Suprapubic skin (tissue), 4 donors: ENCODE data around the gene MRPL32.

ENCODE experiments used
- POLR2A ChIP-seq, 2 donors: fragments of 450-650 bp; IDR thresholded peaks; one replicate each; pipeline ENCODE4 v1.6.1; 2017; ENCODE audit warnings: antibody characterized with exemption in 2 of 2, mild to moderate bottlenecking in 2 of 2, moderate library complexity in 2 of 2
- POLR2AphosphoS5 ChIP-seq, 3 donors: sonication (generic); formaldehyde crosslinking; IDR thresholded peaks; one replicate each; pipeline ENCODE4 v1.6.1; 2017; ENCODE audit warnings: antibody characterized with exemption in 3 of 3

DNA sequence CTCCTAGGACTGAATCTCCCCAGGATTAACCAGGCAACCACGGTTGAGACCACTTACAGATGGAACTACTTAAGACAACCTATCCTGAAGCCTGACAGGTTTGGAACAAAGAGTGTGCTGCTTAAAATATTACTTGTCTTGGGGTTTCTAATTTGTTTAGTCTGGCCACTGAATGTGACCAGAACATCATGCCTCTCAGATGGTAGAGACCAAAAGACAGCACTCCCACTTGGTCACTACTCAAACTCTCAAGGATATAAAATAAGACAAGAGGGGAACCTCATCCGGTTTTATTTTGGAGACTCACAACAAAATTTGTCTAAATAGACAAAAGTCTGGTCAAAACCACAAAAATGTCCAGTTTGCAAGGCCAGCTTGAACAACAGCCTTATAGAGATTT, 15.3 kb downstream of the MRPL32 start:
- TF ChIP-seq POLR2AphosphoS5 (IDR thresholded peaks at IDR 0.05) (no peak), POLR2A (IDR thresholded peaks at IDR 0.05) (no peak)
